Choroid plexus epithelial cell (primary cell): ENCODE data around the gene RNF187.

Experiments used
- DNase-seq: peaks from one replicate; pipeline ENCODE4 v3.0.0-alpha.2; 2010; ENCODE audit warnings: low read depth
- H3K4me3 ChIP-seq: 2 replicates; pipeline ENCODE4 v1.5.1; 2011; ENCODE audit warnings: low read depth, mild to moderate bottlenecking, control low read depth, low read length, moderate library complexity
- TF ChIP-seq, protein P1 (sequence below): conservative IDR thresholded peaks from 2 replicates; pipeline ENCODE4 v1.5.1; 2011; ENCODE audit warnings: low read depth, mild to moderate bottlenecking, control low read depth, inconsistent platforms, low read length, moderate library complexity

Gene RNF187

DNA sequence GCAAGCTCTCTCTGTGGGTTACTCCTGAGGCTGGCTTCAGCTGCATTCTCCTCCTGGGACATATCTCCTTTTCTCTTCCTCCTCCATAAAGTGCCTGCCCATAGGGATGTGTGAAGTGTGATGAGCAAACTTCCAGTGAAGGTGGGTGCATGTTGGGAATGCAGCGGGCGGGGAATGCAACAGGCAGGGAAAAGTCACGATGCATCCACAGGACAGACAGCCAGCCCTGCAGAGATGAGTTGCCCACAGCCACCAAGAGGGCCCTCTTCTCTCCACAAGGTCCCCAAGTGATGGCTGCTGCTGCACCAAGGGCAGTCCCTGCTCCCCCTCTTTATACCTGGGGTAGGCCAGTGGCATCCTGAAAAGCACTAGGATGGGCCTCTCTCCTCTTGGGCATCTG lies 33.6 kb upstream of the RNF187 start:
- H3K4me3 ChIP-seq, result no peak overlapping the region
- DNase-seq, result no peak
- TF ChIP-seq, protein P1, sequence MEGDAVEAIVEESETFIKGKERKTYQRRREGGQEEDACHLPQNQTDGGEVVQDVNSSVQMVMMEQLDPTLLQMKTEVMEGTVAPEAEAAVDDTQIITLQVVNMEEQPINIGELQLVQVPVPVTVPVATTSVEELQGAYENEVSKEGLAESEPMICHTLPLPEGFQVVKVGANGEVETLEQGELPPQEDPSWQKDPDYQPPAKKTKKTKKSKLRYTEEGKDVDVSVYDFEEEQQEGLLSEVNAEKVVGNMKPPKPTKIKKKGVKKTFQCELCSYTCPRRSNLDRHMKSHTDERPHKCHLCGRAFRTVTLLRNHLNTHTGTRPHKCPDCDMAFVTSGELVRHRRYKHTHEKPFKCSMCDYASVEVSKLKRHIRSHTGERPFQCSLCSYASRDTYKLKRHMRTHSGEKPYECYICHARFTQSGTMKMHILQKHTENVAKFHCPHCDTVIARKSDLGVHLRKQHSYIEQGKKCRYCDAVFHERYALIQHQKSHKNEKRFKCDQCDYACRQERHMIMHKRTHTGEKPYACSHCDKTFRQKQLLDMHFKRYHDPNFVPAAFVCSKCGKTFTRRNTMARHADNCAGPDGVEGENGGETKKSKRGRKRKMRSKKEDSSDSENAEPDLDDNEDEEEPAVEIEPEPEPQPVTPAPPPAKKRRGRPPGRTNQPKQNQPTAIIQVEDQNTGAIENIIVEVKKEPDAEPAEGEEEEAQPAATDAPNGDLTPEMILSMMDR, result no peak

DNA sequence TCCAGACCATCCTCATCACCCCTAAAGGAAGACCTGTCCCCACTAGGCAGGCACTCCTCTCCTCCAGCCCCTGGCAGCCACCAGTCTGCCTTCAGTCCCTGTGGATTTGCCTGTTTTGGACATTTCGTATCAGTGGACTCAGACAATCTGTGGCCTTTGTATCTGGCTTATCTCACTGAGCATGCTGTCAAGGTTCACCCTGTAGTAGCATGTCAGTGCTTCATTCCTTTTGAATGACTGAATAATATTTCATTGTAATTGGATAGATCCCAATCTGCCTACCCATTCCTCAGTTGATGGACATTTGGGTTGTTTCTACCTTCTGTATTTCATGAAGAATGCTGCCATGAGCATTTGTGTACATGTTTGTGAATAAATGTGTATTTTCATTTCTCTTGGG lies 32.9 kb upstream of the RNF187 start:
- DNase-seq, result no peak
- no peak overlapping the region for H3K4me3 ChIP-seq
- TF ChIP-seq, protein P1, result no peak

DNA sequence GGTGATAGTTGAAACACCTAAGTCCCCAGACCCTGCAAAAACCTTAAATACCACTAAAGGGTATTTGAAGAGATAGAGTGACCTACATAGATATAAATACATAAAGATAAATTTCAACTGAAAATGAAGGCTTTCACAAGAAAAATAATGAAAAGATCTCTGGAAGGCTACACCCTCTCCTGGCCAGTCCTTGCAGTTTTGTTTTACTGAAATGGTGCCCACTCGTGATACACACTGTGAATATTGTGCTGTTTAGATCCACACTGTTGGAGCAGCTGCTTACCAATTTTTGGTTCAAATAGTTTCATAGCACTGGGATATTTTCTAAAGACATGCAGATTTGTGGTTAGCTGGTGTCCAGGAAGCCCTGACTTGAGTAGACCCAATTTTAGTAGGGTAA lies 31.5 kb upstream of the RNF187 start:
- TF ChIP-seq, protein P1, result peak; percentile 65
- no peak overlapping the region for H3K4me3 ChIP-seq
- DNase-seq, result peak; percentile 59

DNA sequence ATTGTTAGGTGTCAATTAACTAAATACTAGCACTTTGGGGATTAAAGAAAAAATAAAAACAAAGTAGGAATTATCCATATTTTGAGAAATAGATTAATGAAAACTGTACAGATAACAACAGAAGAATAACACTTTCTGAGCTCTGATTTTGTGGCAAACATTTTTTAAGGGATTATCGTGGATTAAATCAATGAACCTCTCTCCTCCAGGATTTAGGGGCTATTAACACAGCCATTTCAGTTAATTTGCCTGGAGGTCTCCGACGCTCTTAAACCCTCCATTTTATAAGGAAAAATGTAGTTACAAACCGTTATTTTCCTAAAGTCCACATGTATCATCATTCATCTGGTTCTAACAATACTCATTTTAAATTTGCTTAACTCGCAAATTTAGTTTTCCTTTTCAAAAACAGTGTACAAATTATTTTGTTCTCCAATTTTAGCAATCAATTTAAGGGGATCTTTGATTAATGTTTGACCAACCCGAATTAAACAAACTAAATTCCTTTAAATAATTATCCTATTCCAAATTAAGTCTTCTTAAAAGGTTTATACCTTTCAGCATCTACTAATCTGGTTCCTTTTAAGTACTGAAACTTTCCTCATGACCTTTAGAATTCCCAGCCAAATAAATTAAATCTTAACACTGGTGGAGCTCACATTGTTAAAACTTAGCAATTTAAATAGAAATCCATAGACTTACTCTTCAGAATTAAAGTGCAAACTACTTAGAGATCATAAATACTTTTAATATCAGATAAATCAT lies 30.7 kb upstream of the RNF187 start:
- no peak for DNase-seq
- TF ChIP-seq, protein P1, result no peak
- H3K4me3 ChIP-seq, result peak overlapping the region; percentile 86

DNA sequence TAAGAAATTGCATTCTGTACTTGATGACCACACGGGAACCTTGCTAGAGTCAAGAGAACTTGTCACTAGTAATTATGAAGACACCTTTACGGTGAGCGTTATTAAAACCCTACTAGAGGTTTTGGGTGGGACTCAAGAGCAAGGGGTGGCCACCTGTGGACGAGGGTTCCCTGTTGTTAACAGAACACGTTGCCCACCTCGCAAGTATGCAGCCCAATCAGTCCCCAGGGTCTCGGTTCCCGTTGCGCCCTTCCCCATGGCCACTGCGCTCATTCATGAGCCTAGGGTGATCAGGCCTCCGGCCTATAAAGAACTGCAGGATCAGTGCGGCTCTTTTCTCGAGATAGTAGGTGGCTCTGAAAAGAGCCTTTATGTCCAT lies 30.2 kb upstream of the RNF187 start:
- TF ChIP-seq, protein P1, result no peak
- no peak for DNase-seq
- peak overlapping the region; percentile 86 for H3K4me3 ChIP-seq

DNA sequence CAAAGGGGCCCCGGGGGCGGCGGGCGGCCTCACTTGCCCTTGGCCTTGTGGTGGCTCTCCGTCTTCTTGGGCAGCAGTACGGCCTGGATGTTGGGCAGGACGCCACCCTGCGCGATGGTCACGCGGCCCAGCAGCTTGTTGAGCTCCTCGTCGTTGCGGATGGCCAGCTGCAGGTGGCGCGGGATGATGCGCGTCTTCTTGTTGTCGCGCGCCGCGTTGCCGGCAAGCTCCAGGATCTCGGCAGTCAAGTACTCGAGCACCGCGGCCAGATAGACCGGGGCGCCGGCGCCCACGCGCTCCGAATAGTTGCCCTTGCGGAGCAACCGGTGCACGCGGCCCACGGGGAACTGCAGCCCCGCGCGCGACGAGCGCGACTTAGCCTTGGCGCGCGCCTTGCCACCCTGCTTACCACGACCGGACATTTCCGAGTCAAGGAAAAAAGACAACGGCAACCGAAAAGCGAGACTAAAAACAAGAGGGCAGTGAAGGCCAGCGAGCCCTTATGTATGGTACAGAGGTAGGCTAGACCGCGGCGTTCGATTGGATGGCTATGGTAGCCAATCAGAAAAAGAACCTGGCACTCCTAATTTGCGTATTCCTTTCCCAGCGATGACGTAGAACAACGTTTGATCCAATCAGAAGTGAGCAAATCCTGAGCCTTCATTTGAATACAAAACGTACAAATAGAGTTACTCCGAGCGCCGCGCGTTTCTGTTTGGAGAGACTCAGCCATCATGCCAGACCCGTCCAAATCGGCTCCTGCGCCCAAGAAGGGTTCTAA lies 29.6 kb upstream of the RNF187 start:
- TF ChIP-seq, protein P1, result peak; percentile 42
- peak overlapping the region; percentile 86 for H3K4me3 ChIP-seq

More for the DNA sequence above, 29.6 kb upstream of the RNF187 start:
- DNase-seq, result peak; percentile 99
